ENCODE measurements around the gene TBC1D3B. TPM values are rescaled to one million over a fixed set of nuclear protein-coding genes. Genes with fewer than 3 reads are reported as not detected.
"Not testable (repeated sequence)": the region's sequence is repeated elsewhere in the genome, so short reads cannot be mapped to it uniquely, and the experiment has no call there.

The TBC1D3B gene
- polyA plus RNA-seq (2013, experiment 1 of 2) = 1.3 TPM
- polyA plus RNA-seq (2013, experiment 2 of 2) = 0.89 TPM

GRCh38 chr17:36176536-36176935 lies at the start of gene TBC1D3B:
Gene TBC1D3B (minus strand): TSS chr17:36176636. CDS start chr17:36175050, 1,586 bp downstream.
- not testable (repeated sequence) for H3K36me3 ChIP-seq (ENCODE audit: insufficient read depth, low read length); H3K9me3 ChIP-seq (ENCODE audit: insufficient read depth, low read depth, low read length); H3K27ac ChIP-seq (ENCODE audit: low read depth, low read length); H3K4me3 ChIP-seq (ENCODE audit: low read length); H3K9ac ChIP-seq (ENCODE audit: low read depth, low read length); H3K27me3 ChIP-seq (ENCODE audit: insufficient read depth, low read length); H3K4me1 ChIP-seq (ENCODE audit: insufficient read depth, low read length)
- WGBS = no CpG with 5 or more reads among the region's 11 CpGs

DNA sequence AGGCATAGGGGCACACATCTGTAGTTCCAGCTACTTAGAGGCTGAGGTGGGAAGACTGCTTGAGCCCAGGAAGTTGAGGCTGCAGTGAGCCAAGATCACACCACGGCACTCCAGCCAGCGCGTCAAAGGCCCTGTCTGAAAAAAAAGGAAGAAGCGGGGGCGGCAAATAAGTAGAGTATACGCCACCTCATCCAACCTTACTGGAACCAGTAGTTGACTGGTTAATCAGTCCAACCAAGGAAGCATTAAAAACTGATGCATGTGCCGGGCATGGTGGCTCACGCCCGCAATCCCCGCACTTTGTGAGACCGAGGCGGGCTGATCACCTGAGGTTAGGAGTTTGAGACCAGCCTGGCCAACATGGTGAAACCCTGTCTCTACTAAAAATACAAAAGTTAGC lies 46.5 kb upstream of the TBC1D3B start:
- not testable (repeated sequence) for H3K4me1 ChIP-seq (ENCODE audit: insufficient read depth, low read length); H3K36me3 ChIP-seq (ENCODE audit: insufficient read depth, low read length); H3K27ac ChIP-seq (ENCODE audit: low read depth, low read length); H3K27me3 ChIP-seq (ENCODE audit: insufficient read depth, low read length); H3K4me3 ChIP-seq (ENCODE audit: low read length); H3K9me3 ChIP-seq (ENCODE audit: insufficient read depth, low read depth, low read length); H3K9ac ChIP-seq (ENCODE audit: low read depth, low read length)
- 91% methylated on average over 12 of the region's 12 CpGs for WGBS

GRCh38 chr17:36221581-36222100 lies 45.2 kb upstream of the TBC1D3B start:
- 89% methylated on average over 4 of the region's 4 CpGs for WGBS
- H3K4me3 ChIP-seq (ENCODE audit: low read length); H3K27me3 ChIP-seq (ENCODE audit: insufficient read depth, low read length); H3K4me1 ChIP-seq (ENCODE audit: insufficient read depth, low read length); H3K9me3 ChIP-seq (ENCODE audit: insufficient read depth, low read depth, low read length); H3K27ac ChIP-seq (ENCODE audit: low read depth, low read length); H3K9ac ChIP-seq (ENCODE audit: low read depth, low read length); H3K36me3 ChIP-seq (ENCODE audit: insufficient read depth, low read length): not testable (repeated sequence)

- 92% methylated on average over 3 of the region's 3 CpGs for WGBS
- not testable (repeated sequence) for H3K27ac ChIP-seq (ENCODE audit: low read depth, low read length); H3K4me3 ChIP-seq (ENCODE audit: low read length); H3K9ac ChIP-seq (ENCODE audit: low read depth, low read length); H3K4me1 ChIP-seq (ENCODE audit: insufficient read depth, low read length); H3K27me3 ChIP-seq (ENCODE audit: insufficient read depth, low read length); H3K9me3 ChIP-seq (ENCODE audit: insufficient read depth, low read depth, low read length); H3K36me3 ChIP-seq (ENCODE audit: insufficient read depth, low read length)
Measured at GRCh38 chr17:36220737-36221580, 44.5 kb upstream of the TBC1D3B start.

DNA sequence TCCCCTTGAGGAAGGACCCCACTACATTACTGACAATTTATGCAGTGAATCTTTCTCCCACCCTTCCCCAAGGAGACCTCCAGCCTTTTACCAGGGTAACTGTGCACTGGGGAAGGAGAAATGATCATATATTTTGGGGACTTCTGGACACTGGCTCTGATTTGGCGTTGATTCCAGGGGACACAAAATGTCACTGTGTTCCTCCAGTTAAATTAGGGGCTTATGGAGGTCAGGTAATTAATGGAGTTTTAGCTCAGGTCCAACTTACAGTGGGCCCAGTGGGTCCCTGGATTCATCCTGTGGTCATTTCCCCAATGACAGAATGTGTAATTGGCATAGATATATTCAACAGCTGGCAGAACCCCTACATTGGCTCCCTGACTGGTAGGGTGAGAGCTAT lies 43.1 kb upstream of the TBC1D3B start:
- not testable (repeated sequence) for H3K27ac ChIP-seq (ENCODE audit: low read depth, low read length); H3K9me3 ChIP-seq (ENCODE audit: insufficient read depth, low read depth, low read length); H3K4me3 ChIP-seq (ENCODE audit: low read length); H3K9ac ChIP-seq (ENCODE audit: low read depth, low read length); H3K36me3 ChIP-seq (ENCODE audit: insufficient read depth, low read length); H3K27me3 ChIP-seq (ENCODE audit: insufficient read depth, low read length); H3K4me1 ChIP-seq (ENCODE audit: insufficient read depth, low read length)
- WGBS = 95% methylated on average over 1 of the region's 1 CpG

GRCh38 chr17:36215406-36216308 lies 39.2 kb upstream of the TBC1D3B start:
- H3K27ac ChIP-seq (ENCODE audit: low read depth, low read length); H3K27me3 ChIP-seq (ENCODE audit: insufficient read depth, low read length); H3K36me3 ChIP-seq (ENCODE audit: insufficient read depth, low read length); H3K9ac ChIP-seq (ENCODE audit: low read depth, low read length); H3K4me1 ChIP-seq (ENCODE audit: insufficient read depth, low read length); H3K9me3 ChIP-seq (ENCODE audit: insufficient read depth, low read depth, low read length); H3K4me3 ChIP-seq (ENCODE audit: low read length): not testable (repeated sequence)
- WGBS = 93% methylated on average over 7 of the region's 7 CpGs

DNA sequence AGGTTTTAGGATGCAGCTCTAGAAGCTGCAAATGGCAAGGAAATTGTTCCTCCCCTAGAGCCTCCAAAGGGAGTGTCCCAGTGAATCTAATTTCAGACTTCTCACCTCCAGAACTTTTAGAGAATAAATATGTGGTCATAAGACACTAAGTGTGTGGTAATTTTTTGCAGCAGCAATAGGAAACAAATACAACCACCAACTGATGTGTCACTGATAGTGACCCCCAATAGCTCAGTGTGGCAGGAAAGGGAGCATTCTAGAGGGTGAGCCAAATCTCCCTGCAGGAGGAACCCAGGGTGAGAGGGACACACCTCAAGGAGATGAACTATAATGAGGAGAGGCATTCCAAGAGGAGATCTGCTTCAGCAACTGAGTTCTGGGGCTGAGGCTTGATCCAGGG lies 38.5 kb upstream of the TBC1D3B start:
- H3K9me3 ChIP-seq (ENCODE audit: insufficient read depth, low read depth, low read length) = no peaks in the 10 kb centered on the region
- no peaks in the 10 kb centered on the region for H3K4me1 ChIP-seq (ENCODE audit: insufficient read depth, low read length)
- no peaks in the 10 kb centered on the region for H3K27me3 ChIP-seq (ENCODE audit: insufficient read depth, low read length)
- no peak overlapping the region for H3K27ac ChIP-seq (ENCODE audit: low read depth, low read length)
- H3K36me3 ChIP-seq (ENCODE audit: insufficient read depth, low read length) = no peaks in the 10 kb centered on the region
- H3K4me3 ChIP-seq (ENCODE audit: low read length) = no peak overlapping the region
- H3K9ac ChIP-seq (ENCODE audit: low read depth, low read length) = no peak overlapping the region

GRCh38 chr17:36213695-36214094 lies 37.3 kb upstream of the TBC1D3B start:
- 100% methylated on average over 3 of the region's 3 CpGs for WGBS
- H3K4me3 ChIP-seq (ENCODE audit: low read length) = no peak overlapping the region
- H3K9ac ChIP-seq (ENCODE audit: low read depth, low read length) = no peak overlapping the region
- no peak overlapping the region for H3K27ac ChIP-seq (ENCODE audit: low read depth, low read length)
- no peaks in the 10 kb centered on the region for H3K4me1 ChIP-seq (ENCODE audit: insufficient read depth, low read length)
- H3K27me3 ChIP-seq (ENCODE audit: insufficient read depth, low read length) = no peaks in the 10 kb centered on the region
- no peaks in the 10 kb centered on the region for H3K9me3 ChIP-seq (ENCODE audit: insufficient read depth, low read depth, low read length)
- no peaks in the 10 kb centered on the region for H3K36me3 ChIP-seq (ENCODE audit: insufficient read depth, low read length)

DNA sequence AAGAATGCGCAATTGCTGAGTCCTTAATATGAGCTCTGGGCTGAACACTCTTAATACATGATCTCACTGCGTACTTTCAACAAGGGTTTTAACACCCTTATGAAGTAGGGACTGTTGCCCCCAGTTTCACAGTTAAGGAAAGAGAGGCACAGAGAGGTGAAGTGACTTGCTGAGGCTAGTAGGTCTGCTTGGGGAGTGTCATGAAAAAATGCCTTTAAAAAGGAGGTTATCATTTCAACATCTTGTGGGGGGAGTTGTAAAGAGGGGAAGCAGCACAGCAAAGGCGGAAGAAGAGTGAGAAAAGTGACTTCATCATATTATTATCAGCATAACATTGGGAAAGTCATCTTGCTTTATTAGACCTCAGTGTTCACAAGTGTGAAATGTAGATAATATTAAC lies 36.5 kb upstream of the TBC1D3B start:
- no peaks in the 10 kb centered on the region for H3K9me3 ChIP-seq (ENCODE audit: insufficient read depth, low read depth, low read length)
- H3K27me3 ChIP-seq (ENCODE audit: insufficient read depth, low read length) = no peaks in the 10 kb centered on the region
- no peak overlapping the region for H3K27ac ChIP-seq (ENCODE audit: low read depth, low read length)
- H3K36me3 ChIP-seq (ENCODE audit: insufficient read depth, low read length) = no peaks in the 10 kb centered on the region
- H3K9ac ChIP-seq (ENCODE audit: low read depth, low read length) = no peak overlapping the region
- no peak overlapping the region for H3K4me3 ChIP-seq (ENCODE audit: low read length)
- H3K4me1 ChIP-seq (ENCODE audit: insufficient read depth, low read length) = no peaks in the 10 kb centered on the region
- 100% methylated on average over 2 of the region's 3 CpGs for WGBS

GRCh38 chr17:36212272-36212605 lies 35.8 kb upstream of the TBC1D3B start:
- Histone ChIP-seq H3K9ac (ENCODE audit: low read depth, low read length) (no peak overlapping the region), H3K4me1 (ENCODE audit: insufficient read depth, low read length) (no peaks in the 10 kb centered on the region), H3K27me3 (ENCODE audit: insufficient read depth, low read length) (no peaks in the 10 kb centered on the region), H3K36me3 (ENCODE audit: insufficient read depth, low read length) (no peaks in the 10 kb centered on the region), H3K27ac (ENCODE audit: low read depth, low read length) (no peak overlapping the region), H3K4me3 (ENCODE audit: low read length) (no peak overlapping the region), H3K9me3 (ENCODE audit: insufficient read depth, low read depth, low read length) (no peaks in the 10 kb centered on the region)
- WGBS = 49% methylated on average over 4 of the region's 4 CpGs

DNA sequence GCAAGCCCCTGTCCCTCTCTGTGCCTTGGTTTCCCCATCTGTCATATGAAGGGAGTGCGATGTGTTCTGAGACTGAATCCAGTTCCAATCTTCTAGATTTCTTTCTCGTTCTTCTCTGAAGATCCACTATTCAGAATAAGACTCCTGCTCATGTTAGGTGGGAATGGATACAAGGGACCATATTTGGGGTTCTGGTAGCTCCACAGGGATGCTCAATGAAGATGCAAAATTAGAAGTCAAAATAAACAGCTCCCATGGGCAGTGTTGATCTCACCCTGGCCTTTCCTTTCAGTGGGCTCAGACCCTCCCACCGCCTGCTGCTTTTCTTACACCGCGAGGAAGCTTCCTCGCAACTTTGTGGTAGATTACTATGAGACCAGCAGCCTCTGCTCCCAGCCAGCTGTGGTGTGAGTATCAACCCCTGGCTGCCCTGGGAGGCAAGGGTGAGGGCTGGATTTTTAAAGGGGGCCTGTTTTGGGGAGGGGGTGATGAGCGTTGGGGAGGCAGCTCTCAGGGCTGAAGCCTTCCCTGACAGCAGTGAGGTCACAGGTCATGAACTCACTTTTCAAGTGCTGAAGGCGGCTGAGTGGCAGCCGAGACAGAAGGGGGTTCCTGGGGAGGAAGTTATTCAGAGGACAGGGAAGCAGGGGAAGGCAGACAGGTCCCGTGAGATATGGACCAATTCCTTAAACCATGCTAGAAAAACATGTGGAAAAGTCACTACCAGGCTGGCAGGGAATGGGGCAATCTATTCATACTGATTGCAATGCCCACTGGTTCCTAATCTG lies 35.2 kb upstream of the TBC1D3B start:
- not testable (repeated sequence) for H3K36me3 ChIP-seq (ENCODE audit: insufficient read depth, low read length); H3K4me3 ChIP-seq (ENCODE audit: low read length); H3K4me1 ChIP-seq (ENCODE audit: insufficient read depth, low read length); H3K9me3 ChIP-seq (ENCODE audit: insufficient read depth, low read depth, low read length); H3K27me3 ChIP-seq (ENCODE audit: insufficient read depth, low read length); H3K9ac ChIP-seq (ENCODE audit: low read depth, low read length); H3K27ac ChIP-seq (ENCODE audit: low read depth, low read length)
- WGBS = 71% methylated on average over 5 of the region's 10 CpGs
